HepG2 (cell line): ENCODE results near the gene WDR91. TPM values are rescaled to one million over a fixed set of nuclear protein-coding genes. Genes with fewer than 3 reads are reported as not detected.

Experiments used
- ARID2 ChIP-seq: sonication (generic); formaldehyde crosslinking; IDR thresholded peaks from 2 replicates; pipeline ENCODE4 v1.8.1; 2022; ENCODE audit warnings: mild to moderate bottlenecking, missing genetic modification reagents, borderline replicate concordance
- FOXO1 ChIP-seq: sonication (generic); formaldehyde crosslinking; IDR thresholded peaks from 2 replicates; pipeline ENCODE4 v1.4.0; 2020; ENCODE audit warnings: missing genetic modification reagents
- GTF2F1 ChIP-seq: fragments of 150-350 bp; IDR thresholded peaks from 2 replicates; pipeline ENCODE4 v1.6.1; 2014; ENCODE audit warnings: low read length
- HMGA1 ChIP-seq: sonication (generic); formaldehyde crosslinking; conservative IDR thresholded peaks from 2 replicates; pipeline ENCODE4 v1.4.0; 2020; ENCODE audit warnings: missing genetic modification reagents
- KDM5B ChIP-seq: sonication (generic); formaldehyde crosslinking; IDR thresholded peaks from 2 replicates; pipeline ENCODE4 v1.4.0; 2020; ENCODE audit warnings: missing genetic modification reagents, mild to moderate bottlenecking, borderline replicate concordance
- NR1H2 ChIP-seq: sonication (generic); formaldehyde crosslinking; IDR thresholded peaks from 2 replicates; pipeline ENCODE4 v1.8.1; 2022; ENCODE audit warnings: low read depth, missing genetic modification reagents, borderline replicate concordance
- PPARG ChIP-seq: conservative IDR thresholded peaks from 2 replicates; pipeline ENCODE4 v1.6.1; 2016; ENCODE audit warnings: missing biosample characterization, missing genetic modification reagents
- SNRNP70 ChIP-seq: fragments of 200-400 bp; formaldehyde crosslinking; IDR thresholded peaks from 2 replicates; pipeline ENCODE4 v1.6.1; 2017; ENCODE audit warnings: mild to moderate bottlenecking, low read depth, low read length, moderate library complexity
- SOX5 ChIP-seq: IDR thresholded peaks from 2 replicates; pipeline ENCODE4 v1.6.1; 2016; ENCODE audit warnings: borderline replicate concordance
- SUZ12 ChIP-seq: fragments of 150-350 bp; IDR thresholded peaks from 2 replicates; pipeline ENCODE4 v1.6.1; 2014; ENCODE audit warnings: low read depth, low read length
- TARDBP ChIP-seq: sonication (generic); formaldehyde crosslinking; IDR thresholded peaks from 2 replicates; pipeline ENCODE4 v1.8.0; 2022; ENCODE audit warnings: mild to moderate bottlenecking, missing genetic modification reagents
- TCF12 ChIP-seq, 2 experiments: fragments of 450-650 bp in 1 of 2; sonication (generic) in 1 of 2; formaldehyde crosslinking in 1 of 2; IDR thresholded peaks; 2 replicates each; pipeline versions ENCODE4 v1.6.1 to v1.8.0; 2017 to 2022; ENCODE audit warnings: antibody characterized with exemption in 1 of 2, mild to moderate bottlenecking in 1 of 2, missing genetic modification reagents in 1 of 2, moderate library complexity in 1 of 2
- TEAD2 ChIP-seq: sonication (generic); formaldehyde crosslinking; IDR thresholded peaks from 2 replicates; pipeline ENCODE4 v1.9.0; 2021; ENCODE audit warnings: missing genetic modification reagents
- TP53 ChIP-seq: sonication (generic); formaldehyde crosslinking; conservative IDR thresholded peaks from 2 replicates; pipeline ENCODE4 v1.4.0; 2020; ENCODE audit warnings: missing genetic modification reagents
- ZNF382 ChIP-seq: sonication (generic); formaldehyde crosslinking; IDR thresholded peaks from 2 replicates; pipeline ENCODE4 v1.5.0; 2020; ENCODE audit warnings: missing genetic modification reagents, mild to moderate bottlenecking, borderline replicate concordance
- ZNF775 ChIP-seq: sonication (generic); formaldehyde crosslinking; IDR thresholded peaks from 2 replicates; pipeline ENCODE4 v1.4.0; 2020; ENCODE audit warnings: missing genetic modification reagents, mild to moderate bottlenecking, moderate library complexity, borderline replicate concordance
- ZNF816 ChIP-seq: sonication (generic); formaldehyde crosslinking; IDR thresholded peaks from 2 replicates; pipeline ENCODE4 v1.8.0; 2022; ENCODE audit warnings: missing genetic modification reagents, mild to moderate bottlenecking, borderline replicate concordance
- polyA plus RNA-seq, 8 experiments: library from polyadenylated mRNA; depleted of rRNA in 3 of 8; stranded (reverse) in 7 of 8; unstranded in 1 of 8; fragments of >200 nt; fragmentation: Illumina TruSeq in 4 of 8; extraction: Trizol in 4 of 8; gene quantifications; 2 replicates each; pipeline versions ENCODE4 v1.2.1 to v1.2.3, GENCODE V29; 2011 to 2016; ENCODE audit warnings: low read depth in 4 of 8, missing spikeins in 1 of 8, mixed read lengths in 1 of 8; ENCODE audit not compliant: insufficient read depth in 1 of 8
- total RNA-seq, 5 experiments: library from RNA; depleted of rRNA; stranded (reverse); fragments of >200 nt; fragmentation: Illumina TruSeq; extraction: Trizol; gene quantifications; 2 replicates each; pipeline ENCODE4 v1.2.3, GENCODE V29; 2016; ENCODE audit warnings: low read depth in 1 of 5
- TF ChIP-seq, protein P1 (sequence below): sonication (generic); formaldehyde crosslinking; IDR thresholded peaks from 2 replicates; pipeline ENCODE4 v1.8.0; 2022; ENCODE audit warnings: mild to moderate bottlenecking, missing genetic modification reagents, moderate library complexity
- TF ChIP-seq, protein P2 (sequence below): sonication (generic); formaldehyde crosslinking; IDR thresholded peaks from 2 replicates; pipeline ENCODE4 v1.5.0; 2020; ENCODE audit warnings: mild to moderate bottlenecking, missing genetic modification reagents
- TF ChIP-seq, protein P3 (sequence below): conservative IDR thresholded peaks from 2 replicates; pipeline ENCODE4 v1.6.1; 2018; ENCODE audit warnings: missing genetic modification reagents
- TF ChIP-seq, protein P4 (sequence below): sonication (generic); formaldehyde crosslinking; IDR thresholded peaks from 2 replicates; pipeline ENCODE4 v1.4.0; 2020; ENCODE audit warnings: missing genetic modification reagents

The WDR91 gene
- total and polyA plus RNA-seq, 2 of the 13 experiments (the other 11 are each of a cell fraction or from before 2014, with no cell fraction given), result 11.6 to 12.1 TPM

DNA sequence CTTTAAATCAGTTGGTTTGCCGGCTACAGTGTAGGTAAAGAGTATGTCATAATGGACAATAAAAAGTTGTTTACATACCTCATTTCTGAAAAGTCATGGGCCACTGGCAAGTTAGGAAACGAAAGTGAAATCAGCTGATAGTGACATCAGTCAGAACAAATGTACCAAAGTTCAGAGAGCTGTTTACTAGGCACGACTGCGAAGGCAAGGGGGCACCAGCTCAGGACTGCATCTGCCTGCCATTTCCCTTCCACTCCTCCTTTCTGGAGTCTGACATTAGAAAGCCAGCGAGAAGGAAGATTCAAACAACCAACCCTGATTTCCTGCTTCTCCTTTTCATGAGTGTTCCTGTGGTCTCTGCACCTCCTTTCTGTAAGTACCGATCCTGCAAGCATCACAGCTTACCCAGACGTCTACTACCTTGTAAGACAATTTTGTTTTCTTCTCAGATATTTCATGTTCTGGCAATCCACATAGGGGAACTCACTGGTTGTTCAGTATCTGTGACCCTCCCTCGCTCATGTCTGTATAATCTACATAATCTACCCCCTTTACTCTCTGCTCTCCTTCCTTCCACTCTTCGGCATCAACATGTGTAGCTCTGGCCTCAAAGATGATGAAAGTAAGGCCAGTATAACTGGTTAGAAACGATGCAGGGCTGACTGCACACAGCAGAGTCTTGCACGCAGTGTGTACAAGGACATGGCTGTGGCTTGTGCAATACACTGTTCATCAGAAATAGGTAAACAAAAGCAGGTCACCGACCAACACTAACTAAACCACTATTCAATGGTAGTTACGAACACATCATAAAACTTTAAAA is 63.2 kb downstream of the WDR91 start, which contains the start of gene TMEM140 (continued):
- TF ChIP-seq, protein P1, sequence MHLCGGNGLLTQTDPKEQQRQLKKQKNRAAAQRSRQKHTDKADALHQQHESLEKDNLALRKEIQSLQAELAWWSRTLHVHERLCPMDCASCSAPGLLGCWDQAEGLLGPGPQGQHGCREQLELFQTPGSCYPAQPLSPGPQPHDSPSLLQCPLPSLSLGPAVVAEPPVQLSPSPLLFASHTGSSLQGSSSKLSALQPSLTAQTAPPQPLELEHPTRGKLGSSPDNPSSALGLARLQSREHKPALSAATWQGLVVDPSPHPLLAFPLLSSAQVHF, result no peak
- TF ChIP-seq TARDBP (CRISPR knock-in tag) (peak; percentile 67), HMGA1 (CRISPR knock-in tag) (no peak), FOXO1 (CRISPR knock-in tag) (peak; percentile 100), TCF12 (IDR thresholded peaks at IDR 0.05) (no peak), TCF12 (CRISPR knock-in tag; IDR thresholded peaks at IDR 0.05) (no peak), KDM5B (CRISPR knock-in tag) (no peak), ZNF816 (CRISPR knock-in tag) (peak; percentile 76; the same call in 1 of the 2 replicates), TP53 (CRISPR knock-in tag) (no peak; the same call in 1 of the 2 replicates), ZNF382 (no peak), SNRNP70 (no peak), ARID2 (CRISPR knock-in tag) (peak; percentile 79; the same call in 1 of the 2 replicates), SOX5 (CRISPR knock-in tag) (peak; percentile 80; the same call in 1 of the 2 replicates), TEAD2 (CRISPR knock-in tag) (no peak), SUZ12 (no peak), GTF2F1 (no peak), ZNF775 (CRISPR knock-in tag) (no peak), NR1H2 (no peak), PPARG (CRISPR knock-in tag) (peak; percentile 94)
- TF ChIP-seq, protein P2, sequence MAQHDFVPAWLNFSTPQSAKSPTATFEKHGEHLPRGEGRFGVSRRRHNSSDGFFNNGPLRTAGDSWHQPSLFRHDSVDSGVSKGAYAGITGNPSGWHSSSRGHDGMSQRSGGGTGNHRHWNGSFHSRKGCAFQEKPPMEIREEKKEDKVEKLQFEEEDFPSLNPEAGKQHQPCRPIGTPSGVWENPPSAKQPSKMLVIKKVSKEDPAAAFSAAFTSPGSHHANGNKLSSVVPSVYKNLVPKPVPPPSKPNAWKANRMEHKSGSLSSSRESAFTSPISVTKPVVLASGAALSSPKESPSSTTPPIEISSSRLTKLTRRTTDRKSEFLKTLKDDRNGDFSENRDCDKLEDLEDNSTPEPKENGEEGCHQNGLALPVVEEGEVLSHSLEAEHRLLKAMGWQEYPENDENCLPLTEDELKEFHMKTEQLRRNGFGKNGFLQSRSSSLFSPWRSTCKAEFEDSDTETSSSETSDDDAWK (CRISPR knock-in tag), result no peak
- TF ChIP-seq, protein P3, sequence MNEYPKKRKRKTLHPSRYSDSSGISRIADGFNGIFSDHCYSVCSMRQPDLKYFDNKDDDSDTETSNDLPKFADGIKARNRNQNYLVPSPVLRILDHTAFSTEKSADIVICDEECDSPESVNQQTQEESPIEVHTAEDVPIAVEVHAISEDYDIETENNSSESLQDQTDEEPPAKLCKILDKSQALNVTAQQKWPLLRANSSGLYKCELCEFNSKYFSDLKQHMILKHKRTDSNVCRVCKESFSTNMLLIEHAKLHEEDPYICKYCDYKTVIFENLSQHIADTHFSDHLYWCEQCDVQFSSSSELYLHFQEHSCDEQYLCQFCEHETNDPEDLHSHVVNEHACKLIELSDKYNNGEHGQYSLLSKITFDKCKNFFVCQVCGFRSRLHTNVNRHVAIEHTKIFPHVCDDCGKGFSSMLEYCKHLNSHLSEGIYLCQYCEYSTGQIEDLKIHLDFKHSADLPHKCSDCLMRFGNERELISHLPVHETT (CRISPR knock-in tag), result no peak
- TF ChIP-seq, protein P4, sequence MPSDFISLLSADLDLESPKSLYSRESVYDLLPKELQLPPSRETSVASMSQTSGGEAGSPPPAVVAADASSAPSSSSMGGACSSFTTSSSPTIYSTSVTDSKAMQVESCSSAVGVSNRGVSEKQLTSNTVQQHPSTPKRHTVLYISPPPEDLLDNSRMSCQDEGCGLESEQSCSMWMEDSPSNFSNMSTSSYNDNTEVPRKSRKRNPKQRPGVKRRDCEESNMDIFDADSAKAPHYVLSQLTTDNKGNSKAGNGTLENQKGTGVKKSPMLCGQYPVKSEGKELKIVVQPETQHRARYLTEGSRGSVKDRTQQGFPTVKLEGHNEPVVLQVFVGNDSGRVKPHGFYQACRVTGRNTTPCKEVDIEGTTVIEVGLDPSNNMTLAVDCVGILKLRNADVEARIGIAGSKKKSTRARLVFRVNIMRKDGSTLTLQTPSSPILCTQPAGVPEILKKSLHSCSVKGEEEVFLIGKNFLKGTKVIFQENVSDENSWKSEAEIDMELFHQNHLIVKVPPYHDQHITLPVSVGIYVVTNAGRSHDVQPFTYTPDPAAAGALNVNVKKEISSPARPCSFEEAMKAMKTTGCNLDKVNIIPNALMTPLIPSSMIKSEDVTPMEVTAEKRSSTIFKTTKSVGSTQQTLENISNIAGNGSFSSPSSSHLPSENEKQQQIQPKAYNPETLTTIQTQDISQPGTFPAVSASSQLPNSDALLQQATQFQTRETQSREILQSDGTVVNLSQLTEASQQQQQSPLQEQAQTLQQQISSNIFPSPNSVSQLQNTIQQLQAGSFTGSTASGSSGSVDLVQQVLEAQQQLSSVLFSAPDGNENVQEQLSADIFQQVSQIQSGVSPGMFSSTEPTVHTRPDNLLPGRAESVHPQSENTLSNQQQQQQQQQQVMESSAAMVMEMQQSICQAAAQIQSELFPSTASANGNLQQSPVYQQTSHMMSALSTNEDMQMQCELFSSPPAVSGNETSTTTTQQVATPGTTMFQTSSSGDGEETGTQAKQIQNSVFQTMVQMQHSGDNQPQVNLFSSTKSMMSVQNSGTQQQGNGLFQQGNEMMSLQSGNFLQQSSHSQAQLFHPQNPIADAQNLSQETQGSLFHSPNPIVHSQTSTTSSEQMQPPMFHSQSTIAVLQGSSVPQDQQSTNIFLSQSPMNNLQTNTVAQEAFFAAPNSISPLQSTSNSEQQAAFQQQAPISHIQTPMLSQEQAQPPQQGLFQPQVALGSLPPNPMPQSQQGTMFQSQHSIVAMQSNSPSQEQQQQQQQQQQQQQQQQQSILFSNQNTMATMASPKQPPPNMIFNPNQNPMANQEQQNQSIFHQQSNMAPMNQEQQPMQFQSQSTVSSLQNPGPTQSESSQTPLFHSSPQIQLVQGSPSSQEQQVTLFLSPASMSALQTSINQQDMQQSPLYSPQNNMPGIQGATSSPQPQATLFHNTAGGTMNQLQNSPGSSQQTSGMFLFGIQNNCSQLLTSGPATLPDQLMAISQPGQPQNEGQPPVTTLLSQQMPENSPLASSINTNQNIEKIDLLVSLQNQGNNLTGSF (CRISPR knock-in tag), result no peak
